OCI-M1 (cell line): ENCODE measurements around the gene DHDH.
A peak's percentile ranks its signal among the peaks of the same experiment; 100 is the strongest.

Source experiments
- DNase-seq: peaks from one replicate; lab custom pipeline; 2025; lab: John Stamatoyannopoulos, UW

Gene DHDH

DNA sequence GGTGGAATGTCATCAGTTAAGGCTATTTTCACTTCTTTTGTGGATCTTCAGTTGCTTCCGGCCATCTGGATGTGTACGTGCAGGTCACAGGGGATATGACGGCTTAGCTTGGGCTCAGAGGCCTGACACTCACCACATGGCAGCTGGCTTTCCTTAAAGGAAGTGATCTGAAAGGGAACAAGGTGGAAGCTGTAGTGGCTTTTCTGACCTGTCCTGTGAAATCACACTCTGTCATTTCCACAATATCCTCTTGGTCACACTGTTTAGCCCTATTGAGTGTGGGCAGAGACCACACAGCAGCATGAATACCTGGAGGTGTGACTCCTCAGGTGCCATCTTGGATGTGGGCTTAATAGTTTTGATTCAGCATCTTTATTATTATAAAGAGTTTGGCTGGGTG, 16.7 kb downstream of the DHDH start:
- DNase-seq: no peak

DNA sequence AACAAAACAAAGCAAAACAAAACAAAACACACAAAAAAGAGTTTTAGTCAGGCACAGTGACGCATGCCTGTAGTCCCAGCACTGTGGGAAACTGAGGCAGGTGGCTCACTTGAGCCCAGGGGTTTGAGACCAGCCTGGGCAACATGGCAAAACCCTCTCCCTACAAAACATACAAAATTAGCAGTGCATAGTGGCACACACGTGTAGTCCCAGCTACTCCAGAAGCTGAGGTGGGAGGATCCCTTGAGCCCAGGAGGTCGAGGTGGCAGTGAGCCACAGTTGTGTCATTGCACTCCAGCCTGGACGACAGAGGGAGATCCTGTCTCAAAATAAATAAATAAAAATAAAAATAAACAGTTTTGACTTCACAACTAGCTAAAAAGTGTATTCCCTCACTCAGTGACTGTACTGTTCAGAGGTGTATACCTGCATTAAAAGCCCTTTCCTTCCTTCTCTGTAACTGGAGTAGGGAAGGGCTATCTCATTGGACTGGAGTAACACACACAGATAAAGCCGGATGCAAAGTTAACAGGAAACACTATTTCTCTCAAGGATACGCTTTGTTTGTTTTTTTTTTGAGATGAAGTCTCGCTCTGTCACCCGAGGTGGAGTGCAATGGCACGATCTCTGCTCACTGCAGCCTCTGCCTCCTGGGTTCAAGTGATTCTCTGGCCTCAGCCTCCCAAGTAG, 17.5 kb downstream of the DHDH start:
- DNase-seq: no peak

DNA sequence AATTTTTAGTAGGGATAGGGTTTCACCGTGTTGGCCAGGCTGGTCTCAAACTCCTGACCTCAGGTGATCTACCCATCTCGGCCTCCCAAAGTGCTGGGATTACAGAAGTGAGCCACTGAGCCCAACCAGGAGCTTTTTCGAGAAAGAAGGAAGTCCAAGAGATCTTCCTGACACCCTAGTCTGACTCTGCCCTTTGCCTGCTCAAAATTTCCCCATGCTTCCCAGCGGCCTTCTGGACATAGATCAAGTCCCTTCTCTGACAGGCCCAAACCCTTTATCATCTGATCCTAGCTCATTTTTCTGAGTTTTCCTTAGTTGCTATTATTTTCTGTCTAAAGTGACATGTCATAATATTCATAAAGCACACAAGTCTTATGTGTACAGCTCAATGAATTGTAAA, 19.6 kb downstream of the DHDH start:
- DNase-seq: no peak

DNA sequence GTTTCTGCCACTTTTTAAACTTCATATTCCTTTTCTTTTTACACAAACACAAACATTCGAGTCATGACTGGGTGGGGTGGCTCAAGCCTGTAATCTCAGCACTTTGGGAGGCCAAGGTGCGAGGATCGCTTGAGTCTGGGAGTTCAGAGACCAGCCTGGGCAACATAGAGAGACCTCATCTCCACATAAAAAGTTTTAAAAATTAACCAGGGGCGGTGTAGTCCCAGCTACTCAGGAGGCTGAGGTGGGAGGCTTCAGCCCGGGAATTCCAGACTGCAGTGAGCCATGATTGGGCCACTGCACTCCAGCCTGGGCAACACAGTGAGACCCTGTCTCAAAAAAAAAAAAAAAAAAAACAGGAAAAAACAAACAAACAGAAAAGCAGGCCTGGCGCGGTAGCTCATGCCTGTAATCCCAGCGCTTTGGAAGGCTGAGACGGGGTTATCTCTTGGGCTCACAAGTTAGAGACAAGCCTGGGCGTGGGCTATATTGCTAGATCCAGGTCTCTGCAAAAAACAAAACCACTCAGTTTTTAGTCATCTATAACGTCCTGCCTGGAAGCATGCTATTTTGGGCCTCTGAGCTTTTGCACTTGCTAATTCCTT, 20.6 kb downstream of the DHDH start:
- DNase-seq: no peak

DNA sequence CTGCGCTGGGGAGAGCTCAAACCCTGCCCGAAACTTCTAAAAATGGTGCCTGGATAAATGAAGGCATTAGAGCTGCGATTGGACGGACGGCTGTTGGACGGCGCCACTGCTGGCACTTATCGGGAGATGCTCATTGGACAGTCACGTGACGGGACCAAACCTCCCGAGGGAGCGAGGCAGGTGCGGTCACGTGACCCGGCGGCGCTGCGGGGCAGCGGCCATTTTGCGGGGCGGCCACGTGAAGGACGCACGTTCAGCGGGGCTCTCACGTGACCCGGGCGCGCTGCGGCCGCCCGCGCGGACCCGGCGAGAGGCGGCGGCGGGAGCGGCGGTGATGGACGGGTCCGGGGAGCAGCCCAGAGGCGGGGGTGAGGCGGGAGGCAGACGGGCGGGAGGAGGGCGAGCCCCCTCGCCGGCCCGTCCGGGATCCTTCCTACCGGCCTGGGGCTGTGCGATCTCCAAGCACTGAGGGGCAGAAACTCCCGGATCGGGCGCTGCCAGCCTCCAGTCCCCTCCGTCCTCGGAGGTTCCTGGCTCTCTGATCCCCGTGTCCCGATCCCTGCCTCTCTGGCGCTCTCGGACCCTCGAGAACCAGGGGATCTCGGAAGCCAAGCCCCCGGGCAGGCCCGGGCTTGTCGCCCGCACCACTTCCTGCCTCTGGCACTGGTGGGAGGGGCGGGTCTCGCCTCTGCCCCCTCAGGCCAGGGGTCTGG, 21.3 kb downstream of the DHDH start, which contains the start of gene BAX:
BAX (plus strand) TSS at position 281 of the 713 bp plus-strand sequence; CDS start at position 335, 54 bp downstream.
- DNase-seq: peak; percentile 99

DNA sequence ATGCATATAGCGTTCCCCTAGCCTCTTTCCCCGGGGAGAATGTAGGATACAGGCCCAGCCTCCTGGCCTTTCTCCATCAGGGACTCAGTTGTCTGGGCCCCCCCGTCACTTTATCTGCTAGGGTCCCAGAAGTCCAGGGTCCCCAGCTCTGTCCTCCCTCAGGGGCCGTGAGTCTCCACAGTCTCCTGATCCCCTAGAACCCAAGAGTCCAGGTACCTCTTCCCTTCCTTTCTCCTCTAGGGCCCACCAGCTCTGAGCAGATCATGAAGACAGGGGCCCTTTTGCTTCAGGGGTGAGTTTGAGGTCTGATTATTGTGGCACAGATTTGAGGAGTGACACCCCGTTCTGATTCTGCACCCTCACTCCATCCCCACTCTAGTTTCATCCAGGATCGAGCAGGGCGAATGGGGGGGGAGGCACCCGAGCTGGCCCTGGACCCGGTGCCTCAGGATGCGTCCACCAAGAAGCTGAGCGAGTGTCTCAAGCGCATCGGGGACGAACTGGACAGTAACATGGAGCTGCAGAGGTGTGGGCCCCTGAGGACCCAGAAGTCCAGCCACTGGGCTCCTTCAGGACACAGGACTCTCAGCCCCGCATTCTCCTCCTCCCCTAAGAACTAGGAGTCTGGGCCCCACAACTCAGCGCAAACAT, 21.9 kb downstream of the DHDH start:
- no peak for DNase-seq

DNA sequence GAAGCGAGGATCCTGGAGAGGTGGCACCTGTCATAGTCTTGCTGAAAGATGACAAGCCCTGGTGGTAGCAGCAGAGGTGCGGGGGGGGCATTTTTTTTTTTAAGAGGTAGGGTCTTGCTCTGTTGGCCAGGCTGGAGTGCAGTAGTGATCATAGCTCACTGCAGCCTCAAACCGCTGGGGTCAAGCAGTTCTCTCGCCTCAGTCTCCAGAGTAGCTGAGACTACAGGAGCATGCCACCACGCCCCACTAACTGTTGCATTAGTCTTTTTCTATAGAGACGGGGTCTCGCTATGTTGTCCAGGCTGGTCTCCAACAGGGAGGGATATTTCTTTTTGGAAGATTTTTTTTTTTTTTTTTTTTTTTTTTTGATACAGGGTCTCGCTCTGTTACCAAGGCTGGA, 24.5 kb downstream of the DHDH start:
- DNase-seq: no peak

DNA sequence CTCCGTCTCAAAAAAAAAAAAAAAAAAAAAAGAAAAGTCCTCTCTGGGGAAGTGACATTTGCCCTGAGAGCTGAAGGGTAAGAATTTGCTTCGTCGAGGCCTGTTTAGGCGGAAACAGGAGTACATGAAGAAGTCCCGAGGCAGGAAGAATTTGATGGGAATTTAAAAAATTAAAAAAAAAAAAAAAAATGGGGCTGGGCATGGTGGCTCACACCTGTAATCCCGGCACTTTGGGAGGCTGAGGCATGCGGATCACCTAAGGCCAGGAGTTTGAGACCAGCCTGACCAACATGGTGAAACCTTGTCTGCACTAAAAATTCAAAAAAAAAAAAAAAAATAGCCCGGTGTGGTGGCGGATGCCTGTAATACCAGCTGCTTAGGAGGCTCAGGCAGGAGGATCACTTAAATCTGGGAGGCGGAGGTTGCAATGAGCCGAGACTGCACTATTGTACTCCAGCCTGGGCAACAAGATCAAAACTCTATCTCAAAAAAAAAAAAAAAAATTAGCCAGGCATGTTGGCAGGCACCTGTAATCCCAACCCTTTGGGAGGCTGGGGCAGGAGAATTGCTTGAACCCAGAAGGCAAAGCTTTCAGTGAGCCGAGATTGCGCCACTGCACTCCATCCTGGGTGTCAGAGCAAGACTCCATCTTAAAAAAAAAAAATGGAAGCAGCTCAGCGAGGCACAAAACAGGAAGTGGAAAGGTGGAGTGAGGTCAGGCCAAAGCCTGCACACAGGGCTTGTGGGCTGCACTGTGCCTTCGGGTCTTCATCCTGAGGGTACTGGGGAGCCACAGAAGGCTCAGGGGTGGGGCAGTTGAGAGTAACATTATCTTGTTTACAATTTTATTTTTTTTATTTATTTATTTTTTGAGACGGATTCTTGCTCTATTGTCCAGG, 26.1 kb downstream of the DHDH start:
- DNase-seq: peak; percentile 71

DNA sequence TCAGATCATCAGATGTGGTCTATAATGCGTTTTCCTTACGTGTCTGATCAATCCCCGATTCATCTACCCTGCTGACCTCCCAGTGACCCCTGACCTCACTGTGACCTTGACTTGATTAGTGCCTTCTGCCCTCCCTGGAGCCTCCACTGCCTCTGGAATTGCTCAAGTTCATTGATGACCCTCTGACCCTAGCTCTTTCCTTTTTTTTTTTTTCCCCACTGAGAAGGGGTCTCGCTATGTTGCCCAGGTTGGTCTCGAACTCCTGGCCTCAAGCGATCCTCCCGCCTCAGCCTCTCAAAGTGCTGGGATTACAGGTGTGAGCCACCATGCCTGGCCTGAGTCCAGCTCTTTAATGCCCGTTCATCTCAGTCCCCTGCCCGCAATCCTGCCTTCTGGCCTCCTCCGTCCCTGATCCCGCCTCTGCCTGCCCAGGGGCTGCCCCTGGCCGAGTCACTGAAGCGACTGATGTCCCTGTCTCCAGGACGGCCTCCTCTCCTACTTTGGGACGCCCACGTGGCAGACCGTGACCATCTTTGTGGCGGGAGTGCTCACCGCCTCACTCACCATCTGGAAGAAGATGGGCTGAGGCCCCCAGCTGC, 27.7 kb downstream of the DHDH start:
- DNase-seq: no peak

DNA sequence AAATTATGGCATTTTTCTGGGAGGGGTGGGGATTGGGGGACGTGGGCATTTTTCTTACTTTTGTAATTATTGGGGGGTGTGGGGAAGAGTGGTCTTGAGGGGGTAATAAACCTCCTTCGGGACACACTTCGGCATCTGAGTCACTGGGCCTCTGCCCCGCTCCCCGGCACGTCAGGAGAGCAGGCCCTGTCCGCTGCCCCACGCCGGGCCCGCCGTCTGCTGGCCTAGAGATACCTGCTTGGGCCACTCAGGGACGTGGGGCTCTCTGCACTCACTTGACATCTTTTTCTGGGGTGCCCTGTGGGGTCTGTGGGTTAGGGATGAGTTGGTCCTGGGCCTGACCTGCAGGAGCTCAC, 28.2 kb downstream of the DHDH start:
- no peak for DNase-seq

DNA sequence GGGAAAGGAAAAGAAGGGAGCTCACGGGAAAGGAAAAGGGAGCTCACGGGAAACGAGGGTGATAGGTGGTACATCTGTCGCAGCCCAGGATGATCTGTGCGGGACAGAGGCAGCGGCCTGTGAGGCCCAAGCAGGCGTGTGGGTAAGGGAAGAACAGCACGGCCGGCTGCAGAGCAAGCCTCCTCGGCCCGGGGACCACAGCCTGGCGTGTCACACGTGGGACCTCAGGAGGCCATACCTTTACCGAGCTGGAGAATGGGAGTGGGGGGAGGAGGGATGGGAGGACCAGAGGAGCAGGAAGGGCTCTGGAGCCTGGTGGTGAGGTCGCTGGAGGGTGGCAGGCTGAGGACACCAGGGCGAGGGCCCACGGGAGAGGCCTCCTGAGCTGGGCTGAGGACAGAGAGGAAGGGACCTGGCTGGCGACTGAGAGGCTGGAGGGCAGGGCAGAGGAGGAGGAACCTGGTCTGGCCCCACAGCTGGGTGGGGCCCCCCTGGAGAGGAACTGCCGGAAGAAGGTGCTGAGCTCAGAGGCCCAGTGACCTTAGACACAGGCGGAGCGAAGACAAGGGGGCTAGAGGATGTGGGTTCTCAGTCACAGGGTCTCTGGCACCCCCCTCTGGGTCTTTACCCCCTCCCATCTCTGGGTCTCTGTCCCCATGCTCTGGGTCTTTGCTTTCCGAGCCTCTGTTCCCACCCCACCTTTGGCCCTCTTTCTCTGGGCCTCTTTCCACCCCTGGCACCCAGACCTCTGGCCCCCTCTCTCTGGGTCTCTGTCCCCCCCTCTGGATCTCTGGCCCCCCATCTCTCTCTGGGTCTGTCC, 28.7 kb downstream of the DHDH start:
- peak; percentile 90 for DNase-seq

DNA sequence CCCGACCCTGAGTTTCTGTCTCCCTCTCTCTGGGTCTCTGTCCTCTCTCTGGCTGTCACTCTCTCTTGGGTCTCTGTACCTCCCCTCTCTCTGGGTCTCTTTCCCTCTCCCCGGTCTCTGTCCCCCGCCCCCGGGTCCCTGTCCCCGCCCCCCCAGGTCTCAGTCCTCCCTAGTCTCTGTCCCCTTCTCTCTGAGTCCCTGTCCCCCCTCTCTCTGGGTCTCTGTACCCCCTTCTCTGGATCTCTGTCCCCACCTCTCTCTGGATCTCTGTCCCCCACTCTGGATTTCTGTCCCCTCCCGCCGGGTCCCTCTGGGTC, 29.3 kb downstream of the DHDH start:
- no peak for DNase-seq

DNA sequence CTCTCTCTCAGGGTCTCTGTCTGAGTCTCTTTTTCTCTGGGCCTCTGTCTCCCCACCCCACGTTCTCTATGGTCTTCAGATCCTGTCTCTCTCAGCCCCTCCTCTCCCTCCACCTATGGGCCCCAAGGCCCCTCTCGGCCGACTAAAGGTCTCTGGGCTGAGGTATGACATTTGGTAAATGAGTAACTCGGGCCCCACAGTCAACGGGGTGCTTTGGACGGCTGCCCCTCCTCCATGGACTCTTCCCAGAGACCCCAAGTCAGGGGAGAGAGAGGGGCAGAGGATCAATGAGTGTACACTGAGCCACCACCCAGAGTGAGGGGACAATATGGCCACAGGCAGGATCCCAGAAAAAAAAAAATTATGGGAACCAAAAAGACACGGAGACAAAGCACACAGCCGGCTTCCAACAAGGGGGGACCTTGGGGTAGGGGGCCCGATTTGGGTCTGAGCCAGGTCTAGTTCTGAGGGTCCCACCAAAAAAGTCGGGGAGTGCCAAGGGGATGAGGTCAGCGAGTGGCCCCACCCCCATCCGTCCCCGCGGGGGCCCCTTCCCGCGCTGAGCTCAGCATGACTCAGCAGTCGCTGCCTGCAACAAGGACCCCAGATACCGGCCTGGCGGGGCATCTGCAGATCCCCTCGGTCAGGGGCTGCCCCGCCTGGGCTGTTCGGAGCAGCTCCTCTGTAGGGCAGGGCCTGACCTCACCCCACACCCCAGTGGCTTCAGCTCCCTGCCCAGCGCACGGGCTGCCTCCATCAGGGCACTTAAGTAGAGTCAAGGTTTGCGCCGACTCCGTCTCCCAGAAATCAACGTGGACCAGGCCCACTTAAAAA, 30.1 kb downstream of the DHDH start:
- DNase-seq: peak; percentile 81

DNA sequence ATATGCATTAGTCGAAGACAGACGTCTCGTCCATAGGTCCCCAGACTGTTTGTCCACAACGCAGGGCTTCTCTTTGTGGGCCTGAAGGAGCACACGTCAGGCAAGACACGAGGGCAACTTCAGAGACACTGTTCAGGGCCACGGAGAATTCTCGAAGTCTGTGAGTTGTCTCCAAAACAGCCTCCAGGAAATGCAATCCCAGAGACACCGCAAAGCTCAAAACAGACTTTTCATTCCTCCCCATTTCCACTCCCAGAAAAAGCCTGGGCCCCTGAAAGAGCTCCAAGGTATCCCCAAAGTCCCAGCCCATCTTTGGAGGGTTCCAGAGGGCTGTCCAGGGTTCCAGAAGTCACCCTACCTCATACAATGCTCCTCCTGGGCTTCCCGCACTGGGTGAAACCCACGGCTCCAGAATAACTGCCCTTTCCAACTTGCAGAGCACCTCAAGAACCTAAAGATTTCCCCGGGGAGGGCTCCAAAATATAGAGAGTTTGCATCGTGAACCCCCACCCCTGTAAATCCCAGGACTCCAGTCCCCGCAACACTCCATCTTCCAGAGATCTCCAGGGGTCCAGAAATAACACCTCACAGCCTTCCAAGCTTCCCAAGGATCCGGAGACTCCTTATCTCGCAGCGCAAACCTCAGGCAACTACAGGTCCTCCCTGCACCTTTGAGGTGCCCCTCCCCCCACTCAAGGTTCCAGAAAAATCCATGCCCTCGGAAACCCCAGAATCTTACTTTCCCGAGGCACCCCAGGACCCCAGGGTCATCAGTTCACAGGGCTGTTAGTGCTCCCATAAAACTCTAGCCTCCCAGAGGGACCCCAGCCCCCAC, 30.9 kb downstream of the DHDH start:
- DNase-seq: peak; percentile 69

DNA sequence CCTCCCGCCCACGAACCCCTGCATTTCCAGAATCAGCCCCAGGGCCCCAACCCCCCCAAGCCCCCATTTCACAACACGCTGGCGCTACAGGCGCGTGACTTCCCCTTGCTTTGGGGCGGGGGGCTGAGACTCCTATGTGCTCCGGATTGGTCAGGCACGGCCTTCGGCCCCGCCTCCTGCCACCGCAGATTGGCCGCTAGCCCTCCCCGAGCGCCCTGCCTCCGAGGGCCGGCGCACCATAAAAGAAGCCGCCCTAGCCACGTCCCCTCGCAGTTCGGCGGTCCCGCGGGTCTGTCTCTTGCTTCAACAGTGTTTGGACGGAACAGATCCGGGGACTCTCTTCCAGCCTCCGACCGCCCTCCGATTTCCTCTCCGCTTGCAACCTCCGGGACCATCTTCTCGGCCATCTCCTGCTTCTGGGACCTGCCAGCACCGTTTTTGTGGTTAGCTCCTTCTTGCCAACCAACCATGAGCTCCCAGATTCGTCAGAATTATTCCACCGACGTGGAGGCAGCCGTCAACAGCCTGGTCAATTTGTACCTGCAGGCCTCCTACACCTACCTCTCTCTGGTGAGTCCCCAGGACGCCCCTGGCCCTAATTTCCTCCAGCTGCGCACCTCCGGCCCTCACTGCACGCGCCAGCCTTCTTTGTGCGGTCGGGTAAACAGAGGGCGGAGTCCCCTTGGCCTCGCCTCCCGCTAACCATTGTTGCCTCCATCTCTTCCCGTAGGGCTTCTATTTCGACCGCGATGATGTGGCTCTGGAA, 31.7 kb downstream of the DHDH start, which contains the start of gene FTL:
FTL (plus strand) TSS at position 270 of the 766 bp plus-strand sequence; CDS start at position 469, 199 bp downstream.
- peak; percentile 99 for DNase-seq

DNA sequence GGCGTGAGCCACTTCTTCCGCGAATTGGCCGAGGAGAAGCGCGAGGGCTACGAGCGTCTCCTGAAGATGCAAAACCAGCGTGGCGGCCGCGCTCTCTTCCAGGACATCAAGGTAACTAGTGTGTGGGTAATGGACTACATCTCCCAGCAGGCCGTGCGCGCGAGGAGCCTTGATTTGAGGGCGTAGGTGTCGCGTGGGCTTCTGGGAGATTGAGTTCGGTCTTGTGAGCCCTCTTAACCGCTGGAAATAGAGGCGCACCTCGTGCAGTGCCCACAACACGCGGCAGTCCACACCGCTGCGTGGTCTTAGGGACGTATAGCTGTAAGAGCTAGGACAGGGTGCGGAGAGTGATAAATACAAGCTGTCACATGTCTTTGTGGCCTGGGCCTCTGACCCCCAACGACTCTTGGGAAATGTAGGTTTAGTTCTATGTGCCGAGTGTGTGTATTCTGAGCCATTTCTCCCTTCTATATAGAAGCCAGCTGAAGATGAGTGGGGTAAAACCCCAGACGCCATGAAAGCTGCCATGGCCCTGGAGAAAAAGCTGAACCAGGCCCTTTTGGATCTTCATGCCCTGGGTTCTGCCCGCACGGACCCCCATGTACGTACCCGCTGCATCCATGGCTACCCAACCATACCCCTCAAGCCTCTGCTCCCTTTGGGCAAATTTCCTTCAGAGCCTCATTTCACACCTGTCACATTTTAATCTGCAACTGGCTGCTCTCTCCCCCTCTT, 32.5 kb downstream of the DHDH start:
- DNase-seq: peak; percentile 93
